Mesendoderm (in vitro differentiated cells): Measurements from ENCODE around the gene NFKBIB. TPM values are rescaled to one million over a fixed set of nuclear protein-coding genes. Genes with fewer than 3 reads are reported as not detected.
A peak's percentile ranks its signal among the peaks of the same experiment; 100 is the strongest.

Experiments
- DNase-seq: peaks from one replicate; pipeline ENCODE4 v3.0.0; 2013
- H2AK5ac ChIP-seq: 2 replicates; pipeline ENCODE4 v1.6.1; 2013; ENCODE audit warnings: low read length, inconsistent platforms
- H2BK120ac ChIP-seq: 2 replicates; pipeline ENCODE4 v1.6.1; 2013; ENCODE audit warnings: low read depth, mild to moderate bottlenecking, low read length, moderate library complexity, mixed read lengths
- H2BK15ac ChIP-seq: replicated peaks from 2 replicates; pipeline ENCODE4 v1.6.1; 2013; ENCODE audit warnings: low read depth, mild to moderate bottlenecking, moderate library complexity
- H2BK5ac ChIP-seq: 2 replicates; pipeline ENCODE4 v1.6.1; 2013; ENCODE audit warnings: low read length, inconsistent platforms
- H3K18ac ChIP-seq: 2 replicates; pipeline ENCODE4 v1.6.1; 2013; ENCODE audit warnings: mild to moderate bottlenecking, low read length, mixed read lengths
- H3K23ac ChIP-seq: one replicate; pipeline ENCODE4 v1.6.1; 2013; ENCODE audit warnings: low read length
- H3K27ac ChIP-seq: 2 replicates; pipeline ENCODE4 v1.5.1; 2013; ENCODE audit warnings: low read depth, mild to moderate bottlenecking, inconsistent platforms, low read length, moderate library complexity
- H3K27me3 ChIP-seq: 2 replicates; pipeline ENCODE4 v1.6.1; 2013; ENCODE audit warnings: low read length, control low read depth, mild to moderate bottlenecking, inconsistent platforms; ENCODE audit not compliant: insufficient read depth, poor library complexity
- H3K36me3 ChIP-seq: 2 replicates; pipeline ENCODE4 v1.6.1; 2013; ENCODE audit warnings: low read length, inconsistent platforms; ENCODE audit not compliant: control insufficient read depth, insufficient read depth
- H3K4ac ChIP-seq: one replicate; pipeline ENCODE4 v1.6.1; 2013; ENCODE audit warnings: low read depth, mild to moderate bottlenecking, low read length, moderate library complexity
- H3K4me1 ChIP-seq: 2 replicates; pipeline ENCODE4 v1.6.1; 2013; ENCODE audit warnings: low read depth, low read length, inconsistent platforms; ENCODE audit not compliant: control insufficient read depth
- H3K4me2 ChIP-seq: 2 replicates; pipeline ENCODE4 v1.6.1; 2013; ENCODE audit warnings: low read length
- H3K4me3 ChIP-seq: 2 replicates; pipeline ENCODE4 v1.5.1; 2013; ENCODE audit warnings: mild to moderate bottlenecking, low read length
- H3K56ac ChIP-seq: one replicate; pipeline ENCODE4 v1.6.1; 2013; ENCODE audit warnings: low read length
- H3K79me1 ChIP-seq: 2 replicates; pipeline ENCODE4 v1.6.1; 2013; ENCODE audit warnings: low read length, inconsistent platforms
- H3K79me2 ChIP-seq: 2 replicates; pipeline ENCODE4 v1.6.1; 2013; ENCODE audit warnings: mild to moderate bottlenecking, low read length; ENCODE audit not compliant: control insufficient read depth, insufficient read depth
- H3K9ac ChIP-seq: 2 replicates; pipeline ENCODE4 v1.6.1; 2013; ENCODE audit warnings: low read length, inconsistent platforms
- H4K5ac ChIP-seq: one replicate; pipeline ENCODE4 v1.6.1; 2013; ENCODE audit warnings: low read length
- H4K8ac ChIP-seq: one replicate; pipeline ENCODE4 v1.6.1; 2013; ENCODE audit warnings: low read depth, mild to moderate bottlenecking, control low read depth, low read length, moderate library complexity
- WGBS: extraction: QIAGEN DNeasy Blood & Tissue Kit; methylation state at CpG from one replicate; pipeline ENCODE4 v1.1.7; 2013; ENCODE audit warnings: low lambda C conversion rate, missing lambda C conversion rate; ENCODE audit not compliant: insufficient coverage; ENCODE audit errors: extremely low coverage; 5-methylcytosine and 5-hydroxymethylcytosine counted together
- polyA plus RNA-seq, 2 experiments: library from polyadenylated mRNA; stranded (reverse); fragments of 200-250 nt; gene quantifications; one replicate each; pipeline ENCODE4 v1.2.3, GENCODE V29; 2013

The NFKBIB gene, protein sequence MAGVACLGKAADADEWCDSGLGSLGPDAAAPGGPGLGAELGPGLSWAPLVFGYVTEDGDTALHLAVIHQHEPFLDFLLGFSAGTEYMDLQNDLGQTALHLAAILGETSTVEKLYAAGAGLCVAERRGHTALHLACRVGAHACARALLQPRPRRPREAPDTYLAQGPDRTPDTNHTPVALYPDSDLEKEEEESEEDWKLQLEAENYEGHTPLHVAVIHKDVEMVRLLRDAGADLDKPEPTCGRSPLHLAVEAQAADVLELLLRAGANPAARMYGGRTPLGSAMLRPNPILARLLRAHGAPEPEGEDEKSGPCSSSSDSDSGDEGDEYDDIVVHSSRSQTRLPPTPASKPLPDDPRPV
- 32.5 TPM for polyA plus RNA-seq (2013, experiment 1 of 2)
- polyA plus RNA-seq (2013, experiment 2 of 2): 33.1 TPM

DNA sequence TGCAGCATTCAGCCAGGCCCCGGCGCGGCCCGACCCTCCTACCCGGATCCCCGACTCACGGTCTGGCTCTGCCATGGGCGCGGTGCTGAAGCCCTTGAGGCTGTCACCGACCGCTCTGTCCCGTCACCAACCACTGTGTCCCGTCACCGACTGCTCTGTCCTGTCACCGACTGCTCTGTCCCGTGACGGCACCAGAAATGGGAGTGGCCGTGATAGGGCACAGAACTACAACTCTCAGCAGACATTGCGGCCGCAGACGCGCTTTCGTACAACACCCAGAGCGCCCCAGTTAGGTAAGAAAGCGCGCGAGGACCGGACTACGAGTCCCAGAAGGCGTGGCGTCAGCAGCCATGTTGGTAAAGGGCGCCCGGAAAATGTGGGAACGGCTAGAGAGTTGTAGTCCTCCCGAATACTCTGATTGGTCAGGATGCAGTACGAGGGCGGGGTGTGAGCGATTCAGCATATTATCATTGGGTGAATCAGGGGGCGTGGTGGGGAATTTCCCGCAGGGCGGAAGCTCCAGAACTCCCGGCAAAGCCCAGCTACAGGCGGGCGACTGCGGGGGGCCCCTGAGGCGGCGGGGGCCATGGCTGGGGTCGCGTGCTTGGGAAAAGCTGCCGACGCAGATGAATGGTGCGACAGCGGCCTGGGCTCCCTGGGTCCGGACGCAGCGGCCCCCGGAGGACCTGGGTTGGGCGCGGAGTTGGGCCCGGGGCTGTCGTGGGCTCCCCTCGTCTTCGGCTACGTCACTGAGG is at the start of gene NFKBIB, which contains the start of gene SIRT2:
NFKBIB (plus strand) TSS at position 523 of the 755 bp plus-strand sequence; CDS start at position 587, 64 bp downstream.
SIRT2 (minus strand) TSS at position 172 of the 755 bp plus-strand sequence; CDS start at position 75, 97 bp downstream.
- Histone ChIP-seq H2BK120ac (no peak within 1 kb of the TSS), H3K27me3 (no peaks in the 10 kb centered on the region), H2BK15ac (no peak within 1 kb of the TSS), H3K18ac (no peak within 1 kb of the TSS), H3K79me2 (no peaks in the 10 kb centered on the region), H3K4me1 (no peaks in the 10 kb centered on the region), H3K4me2 (peak within 1 kb of the TSS; percentile 63), H3K36me3 (no peaks in the 10 kb centered on the region), H3K23ac (no peak within 1 kb of the TSS), H3K79me1 (no peaks in the 10 kb centered on the region), H3K27ac (peak within 1 kb of the TSS; percentile 72), H3K4ac (no peak within 1 kb of the TSS), H2AK5ac (no peak within 1 kb of the TSS), H3K4me3 (peak within 1 kb of the TSS; percentile 71), H3K56ac (peak within 1 kb of the TSS; percentile 83), H4K8ac (no peak within 1 kb of the TSS), H2BK5ac (no peak within 1 kb of the TSS), H4K5ac (no peak within 1 kb of the TSS), H3K9ac (peak within 1 kb of the TSS; percentile 61)
- WGBS: no CpG with 5 or more reads among the region's 64 CpGs
- peak; percentile 100 for DNase-seq

DNA sequence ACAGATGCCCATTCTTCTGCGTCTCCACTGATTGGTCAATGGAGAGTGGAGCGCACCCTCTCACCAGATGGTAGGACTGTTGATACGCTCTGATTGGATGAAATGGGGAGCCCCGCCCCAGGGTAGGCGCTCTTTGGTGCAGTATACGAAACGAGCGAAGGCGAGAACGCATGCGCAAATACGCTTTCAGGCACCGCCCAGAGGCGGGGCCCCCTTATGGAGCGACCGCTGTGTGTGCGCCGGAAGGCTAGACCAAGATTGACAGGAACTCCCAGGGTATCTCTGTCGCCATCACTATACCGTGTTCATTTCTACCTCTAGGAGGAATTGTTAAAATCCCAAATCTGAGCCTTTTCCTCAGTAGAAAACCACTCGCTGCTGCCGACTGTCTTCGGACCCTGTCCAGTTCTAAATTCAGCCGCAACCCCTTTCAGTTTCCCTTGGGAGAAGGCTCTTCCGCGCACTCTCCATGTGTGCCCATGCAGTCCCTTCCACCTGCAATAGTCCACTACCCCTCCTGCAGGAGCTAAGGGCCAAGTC is 49.3 kb upstream of the NFKBIB start:
- Histone ChIP-seq H4K8ac (no peak overlapping the region), H2BK5ac (no peak overlapping the region), H2BK15ac (no peak overlapping the region), H3K4ac (peak overlapping the region; percentile 61), H3K79me2 (peaks cover 35% of the 10 kb centered on the region), H3K4me2 (peak overlapping the region; percentile 94), H3K36me3 (peaks cover 16% of the 10 kb centered on the region), H3K4me3 (peak overlapping the region; percentile 60), H3K4me1 (peaks cover 4% of the 10 kb centered on the region), H3K18ac (peak overlapping the region; percentile 3), H4K5ac (no peak overlapping the region), H3K27me3 (no peaks in the 10 kb centered on the region), H3K79me1 (peaks cover 13% of the 10 kb centered on the region), H2AK5ac (peak overlapping the region; percentile 19), H3K56ac (peak overlapping the region; percentile 79), H3K9ac (peak overlapping the region; percentile 78), H2BK120ac (no peak overlapping the region), H3K23ac (no peak overlapping the region), H3K27ac (peak overlapping the region; percentile 53)
- no peak for DNase-seq
- WGBS: no CpG with 5 or more reads among the region's 26 CpGs

DNA sequence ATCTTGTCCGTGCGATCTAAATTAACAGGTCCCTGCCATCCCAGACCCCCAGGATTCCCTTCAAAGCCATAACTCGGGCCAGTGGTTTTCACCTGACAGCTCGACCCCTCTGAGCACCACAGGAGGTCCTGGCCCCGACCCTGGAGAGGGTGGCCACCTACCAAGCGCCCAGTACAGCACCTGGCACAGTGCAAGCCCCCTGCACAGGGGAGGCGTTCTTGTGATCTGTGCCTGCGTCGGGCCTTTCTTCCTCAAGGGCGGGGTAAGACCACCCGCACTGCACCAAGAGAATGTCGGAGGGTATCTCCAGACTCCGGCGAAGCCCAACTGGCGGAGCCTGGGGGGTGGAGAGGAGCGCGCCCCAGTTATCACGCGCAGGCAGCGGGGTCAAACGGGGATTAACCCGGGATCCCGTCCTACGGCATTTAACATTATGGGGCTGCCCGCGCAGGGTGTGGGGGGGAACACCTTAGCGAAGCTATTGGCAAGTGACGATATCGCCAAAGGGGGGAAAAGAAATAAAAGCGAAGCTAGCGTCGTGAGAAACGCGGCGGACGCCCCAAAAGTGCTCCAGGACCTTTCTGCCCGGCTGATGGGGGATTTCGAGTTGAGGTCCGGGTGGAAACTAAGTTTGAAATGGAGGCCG is 48.7 kb upstream of the NFKBIB start:
- Histone ChIP-seq H3K56ac (peak overlapping the region; percentile 79), H3K79me2 (peaks cover 29% of the 10 kb centered on the region), H3K27me3 (no peaks in the 10 kb centered on the region), H3K4me1 (peaks cover 4% of the 10 kb centered on the region), H4K5ac (no peak overlapping the region), H2BK5ac (no peak overlapping the region), H3K23ac (no peak overlapping the region), H3K36me3 (peaks cover 11% of the 10 kb centered on the region), H2AK5ac (peak overlapping the region; percentile 19), H3K27ac (peak overlapping the region; percentile 53), H3K4ac (peak overlapping the region; percentile 61), H4K8ac (no peak overlapping the region), H2BK120ac (no peak overlapping the region), H2BK15ac (no peak overlapping the region), H3K4me3 (peak overlapping the region; percentile 60), H3K9ac (peak overlapping the region; percentile 78), H3K18ac (peak overlapping the region; percentile 3), H3K4me2 (peak overlapping the region; percentile 94), H3K79me1 (peaks cover 9% of the 10 kb centered on the region)
- DNase-seq: peak; percentile 29
- no CpG with 5 or more reads among the region's 40 CpGs for WGBS

DNA sequence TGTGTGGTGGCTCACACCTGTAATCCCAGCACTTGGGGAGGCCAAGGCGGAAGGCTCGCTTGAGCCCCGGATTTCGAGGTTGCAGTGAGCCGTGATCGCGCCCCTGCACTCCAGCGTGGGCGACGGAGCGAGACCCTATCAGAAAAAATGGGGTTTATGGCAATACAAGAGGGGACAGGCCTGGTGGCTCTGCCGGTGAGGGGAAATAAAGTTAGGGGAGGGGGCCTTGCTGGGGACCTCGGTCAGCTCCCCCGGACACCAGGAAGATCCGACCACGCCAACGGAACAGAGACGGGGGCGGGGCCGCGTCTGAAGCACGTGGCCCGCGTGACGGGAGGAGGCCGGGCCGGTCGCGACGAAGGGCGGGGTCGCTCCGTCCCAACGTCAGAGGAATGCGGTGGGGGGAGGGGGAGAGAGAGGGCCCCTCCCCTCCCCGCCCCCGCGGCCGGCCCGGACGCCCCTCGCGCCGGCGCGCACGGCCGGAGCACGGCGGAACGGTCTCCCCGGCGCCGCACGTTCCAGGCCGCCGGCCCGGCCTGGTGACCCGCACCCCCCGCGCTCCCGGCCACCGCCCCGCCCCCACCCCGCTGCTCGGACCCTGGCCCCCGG is 48.0 kb upstream of the NFKBIB start:
- H3K27ac ChIP-seq: peak overlapping the region; percentile 75
- no CpG with 5 or more reads among the region's 67 CpGs for WGBS
- no peaks in the 10 kb centered on the region for H3K27me3 ChIP-seq
- peaks cover 8% of the 10 kb centered on the region for H3K36me3 ChIP-seq
- H3K4ac ChIP-seq: peak overlapping the region; percentile 92
- peak overlapping the region; percentile 99 for H3K18ac ChIP-seq
- H2AK5ac ChIP-seq: no peak overlapping the region
- peak; percentile 95 for DNase-seq
- no peak overlapping the region for H4K8ac ChIP-seq
- no peak overlapping the region for H2BK5ac ChIP-seq
- H3K9ac ChIP-seq: peak overlapping the region; percentile 80
- no peak overlapping the region for H3K23ac ChIP-seq
- no peak overlapping the region for H3K4me3 ChIP-seq
- H3K4me1 ChIP-seq: peaks cover 4% of the 10 kb centered on the region
- H4K5ac ChIP-seq: no peak overlapping the region
- H3K79me2 ChIP-seq: peaks cover 24% of the 10 kb centered on the region
- peak overlapping the region; percentile 14 for H2BK15ac ChIP-seq
- H3K79me1 ChIP-seq: peaks cover 7% of the 10 kb centered on the region
- H3K4me2 ChIP-seq: peak overlapping the region; percentile 94
- peak overlapping the region; percentile 95 for H3K56ac ChIP-seq
- no peak overlapping the region for H2BK120ac ChIP-seq
